ENCODE data around the gene IL23R.

GRCh38 chr1:67269061-67269460 is 102.8 kb downstream of the IL23R start:
- TF ChIP-seq CTCF (IDR thresholded peaks at IDR 0.05 in 8 of 11, conservative IDR thresholded peaks at IDR 0.05 in 3 of 11) (no peak), POLR2A (IDR thresholded peaks at IDR 0.05) (no peak)

Data from spleen (tissue), 7 donors.